ENCODE results near the gene PRDM10. TPM values are rescaled to one million over a fixed set of nuclear protein-coding genes. Genes with fewer than 3 reads are reported as not detected.

PRDM10 gene
- total RNA-seq, 4 donors from 2014 or later: 16.5 to 72.6 (median 26.4) TPM

GRCh38 chr11:129852125-129852740, 150.4 kb downstream of the PRDM10 start:
- Histone ChIP-seq H3K27ac (no peak overlapping the region), H3K9me3 (no peaks in the 10 kb centered on the region), H3K4me1 (peaks cover 0 to 17% (median 0%) of the 10 kb centered on the region in 4 donors), H3K27me3 (no peaks in the 10 kb centered on the region), H3K36me3 (peaks cover 0 to 35% (median 0%) of the 10 kb centered on the region in 3 donors), H3K4me3 (no peak overlapping the region)
- DNase-seq: no peak
- no peak for TF ChIP-seq POLR2A (IDR thresholded peaks at IDR 0.05)
- TF ChIP-seq, protein P1, sequence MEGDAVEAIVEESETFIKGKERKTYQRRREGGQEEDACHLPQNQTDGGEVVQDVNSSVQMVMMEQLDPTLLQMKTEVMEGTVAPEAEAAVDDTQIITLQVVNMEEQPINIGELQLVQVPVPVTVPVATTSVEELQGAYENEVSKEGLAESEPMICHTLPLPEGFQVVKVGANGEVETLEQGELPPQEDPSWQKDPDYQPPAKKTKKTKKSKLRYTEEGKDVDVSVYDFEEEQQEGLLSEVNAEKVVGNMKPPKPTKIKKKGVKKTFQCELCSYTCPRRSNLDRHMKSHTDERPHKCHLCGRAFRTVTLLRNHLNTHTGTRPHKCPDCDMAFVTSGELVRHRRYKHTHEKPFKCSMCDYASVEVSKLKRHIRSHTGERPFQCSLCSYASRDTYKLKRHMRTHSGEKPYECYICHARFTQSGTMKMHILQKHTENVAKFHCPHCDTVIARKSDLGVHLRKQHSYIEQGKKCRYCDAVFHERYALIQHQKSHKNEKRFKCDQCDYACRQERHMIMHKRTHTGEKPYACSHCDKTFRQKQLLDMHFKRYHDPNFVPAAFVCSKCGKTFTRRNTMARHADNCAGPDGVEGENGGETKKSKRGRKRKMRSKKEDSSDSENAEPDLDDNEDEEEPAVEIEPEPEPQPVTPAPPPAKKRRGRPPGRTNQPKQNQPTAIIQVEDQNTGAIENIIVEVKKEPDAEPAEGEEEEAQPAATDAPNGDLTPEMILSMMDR (IDR thresholded peaks at IDR 0.05): no peak

Other genes with a start within 250 kb of the PRDM10 start
- gene TMEM45B, start 187.0 kb downstream of the PRDM10 start, total RNA-seq: 100 to 1,000 TPM in 3 of 4 donors, 1 to 10 TPM in 1; 1.7 to 318 (median 244) TPM
- 10 to 100 TPM; 46.9 to 54.8 (median 49.2) TPM for gene NFRKB, start 107.3 kb downstream of the PRDM10 start, total RNA-seq
- gene APLP2, start 67.1 kb upstream of the PRDM10 start, total RNA-seq: 100 to 1,000 TPM in 3 of 4 donors, 10 to 100 TPM in 1; 86.6 to 530 (median 347) TPM
- gene ST14, start 156.9 kb upstream of the PRDM10 start, total RNA-seq: 100 to 1,000 TPM; 104 to 469 (median 424) TPM